ENCODE results near the gene SUGCT.

- TF ChIP-seq, protein P1, sequence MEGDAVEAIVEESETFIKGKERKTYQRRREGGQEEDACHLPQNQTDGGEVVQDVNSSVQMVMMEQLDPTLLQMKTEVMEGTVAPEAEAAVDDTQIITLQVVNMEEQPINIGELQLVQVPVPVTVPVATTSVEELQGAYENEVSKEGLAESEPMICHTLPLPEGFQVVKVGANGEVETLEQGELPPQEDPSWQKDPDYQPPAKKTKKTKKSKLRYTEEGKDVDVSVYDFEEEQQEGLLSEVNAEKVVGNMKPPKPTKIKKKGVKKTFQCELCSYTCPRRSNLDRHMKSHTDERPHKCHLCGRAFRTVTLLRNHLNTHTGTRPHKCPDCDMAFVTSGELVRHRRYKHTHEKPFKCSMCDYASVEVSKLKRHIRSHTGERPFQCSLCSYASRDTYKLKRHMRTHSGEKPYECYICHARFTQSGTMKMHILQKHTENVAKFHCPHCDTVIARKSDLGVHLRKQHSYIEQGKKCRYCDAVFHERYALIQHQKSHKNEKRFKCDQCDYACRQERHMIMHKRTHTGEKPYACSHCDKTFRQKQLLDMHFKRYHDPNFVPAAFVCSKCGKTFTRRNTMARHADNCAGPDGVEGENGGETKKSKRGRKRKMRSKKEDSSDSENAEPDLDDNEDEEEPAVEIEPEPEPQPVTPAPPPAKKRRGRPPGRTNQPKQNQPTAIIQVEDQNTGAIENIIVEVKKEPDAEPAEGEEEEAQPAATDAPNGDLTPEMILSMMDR (conservative IDR thresholded peaks at IDR 0.05 in 1 of 2, IDR thresholded peaks at IDR 0.05 in 1 of 2; ENCODE audit: extremely low read depth in 1 of 2, insufficient read depth in 1 of 2, low read depth in 1 of 2, low read length in 2 of 2) = no peak
- TF ChIP-seq EZH2 (IDR thresholded peaks at IDR 0.05; ENCODE audit: borderline replicate concordance, low read length) = no peak
Measured at GRCh38 chr7:40859076-40859475, 724.3 kb downstream of the SUGCT start.
